Natural killer cell (primary cell): ENCODE measurements around the gene HBEGF. TPM values are rescaled to one million over a fixed set of nuclear protein-coding genes. Genes with fewer than 3 reads are reported as not detected.

Experiments
- ATAC-seq, 3 donors: fragments of 150-1000 bp in 2 of 3; fragments of 200-7000 bp in 1 of 3; cut with Tn5 transposase; 1 replicate in 1 of 3; 2 replicates in 2 of 3; pipeline ENCODE4 v1.10.0; 2021; ENCODE audit warnings: mild to moderate bottlenecking in 2 of 3, moderate library complexity in 2 of 3
- DNase-seq, 2 donors: peaks; one replicate each; pipeline versions ENCODE4 v3.0.0 to v3.0.0-alpha.2; 2013 to 2021; ENCODE audit warnings: mixed read lengths in 1 of 2
- H3K27ac ChIP-seq: one replicate; pipeline ENCODE4 v1.5.1; 2013; ENCODE audit warnings: mild to moderate bottlenecking, low read length
- H3K27me3 ChIP-seq: one replicate; pipeline ENCODE4 v1.6.1; 2013; ENCODE audit warnings: low read length; ENCODE audit not compliant: control insufficient read depth, insufficient read depth
- H3K36me3 ChIP-seq: one replicate; pipeline ENCODE4 v1.6.1; 2013; ENCODE audit warnings: low read length; ENCODE audit not compliant: control insufficient read depth, insufficient read depth
- H3K4me1 ChIP-seq: one replicate; pipeline ENCODE4 v1.6.1; 2013; ENCODE audit warnings: low read length; ENCODE audit not compliant: control insufficient read depth, insufficient read depth
- H3K4me3 ChIP-seq: one replicate; pipeline ENCODE4 v1.5.1; 2013; ENCODE audit warnings: low read length
- H3K9me3 ChIP-seq: one replicate; pipeline ENCODE4 v1.6.1; 2013; ENCODE audit warnings: low read length; ENCODE audit not compliant: control insufficient read depth, insufficient read depth
- H3K27ac Mint-ChIP-seq, 2 donors: one replicate each; pipeline ENCODE4 v1.8.0; 2022; ENCODE audit warnings: mild to moderate bottlenecking in 2 of 2, mixed read lengths in 2 of 2, moderate library complexity in 1 of 2
- H3K27me3 Mint-ChIP-seq, 2 donors: one replicate each; pipeline ENCODE4 v1.8.0; 2022; ENCODE audit warnings: low read depth in 2 of 2, mixed read lengths in 2 of 2
- H3K36me3 Mint-ChIP-seq: one replicate; pipeline ENCODE4 v1.8.0; 2022; ENCODE audit warnings: mixed read lengths
- H3K4me1 Mint-ChIP-seq, 2 donors: one replicate each; pipeline ENCODE4 v1.8.0; 2022; ENCODE audit warnings: mixed read lengths in 2 of 2
- H3K4me3 Mint-ChIP-seq: one replicate; pipeline ENCODE4 v1.8.0; 2022; ENCODE audit warnings: mild to moderate bottlenecking, moderate library complexity, mixed read lengths
- H3K9me3 Mint-ChIP-seq, 2 donors: one replicate each; pipeline ENCODE4 v1.8.0; 2022; ENCODE audit warnings: mixed read lengths in 2 of 2
- CTCF ChIP-seq: fragments of 200-600 bp; IDR thresholded peaks from one replicate; pipeline ENCODE4 v1.8.0; 2022; ENCODE audit warnings: antibody characterized with exemption
- WGBS: methylation state at CpG from one replicate; pipeline ENCODE4 v1.1.7; 2013; ENCODE audit warnings: missing lambda C conversion rate; ENCODE audit not compliant: insufficient coverage; 5-methylcytosine and 5-hydroxymethylcytosine counted together
- intact Hi-C: fragments of 100-400 bp; cut with micrococcal nuclease; formaldehyde crosslinking; loops from one replicate; pipeline ENCODE4 v1.14.2; 2022
- total RNA-seq, 4 donors: library from RNA; stranded (reverse); fragments of 120-200 nt in 1 of 4; gene quantifications; one replicate each; pipeline versions ENCODE4 v1.2.3 to v1.2.4, GENCODE V29; 2013 to 2022

The HBEGF gene
- total RNA-seq, 3 donors from 2014 or later (not counting 1 experiment from before 2014, with no cell fraction given) = 5.1 to 9.9 (median 7.8) TPM

DNA sequence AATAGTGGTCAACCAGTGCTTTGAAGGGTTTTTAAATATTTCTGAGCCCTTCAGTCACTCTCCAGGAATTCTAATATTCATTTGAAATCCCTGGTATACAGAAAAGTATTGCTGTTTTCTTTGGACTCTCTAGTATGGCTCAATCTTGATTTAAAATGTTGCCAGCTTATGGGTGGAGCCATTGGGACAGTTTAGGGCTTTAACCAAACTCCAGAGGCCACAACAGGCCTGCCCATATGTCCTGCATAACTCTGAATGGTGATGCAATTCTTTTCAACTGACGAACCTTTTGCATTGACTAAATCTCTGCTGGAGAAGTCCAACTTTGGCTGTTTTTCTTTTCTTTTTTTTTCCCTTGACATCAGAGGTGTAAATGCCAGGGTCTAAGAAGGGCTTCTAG is 44.9 kb upstream of the HBEGF start:
- Histone ChIP-seq H3K27me3 (no peaks in the 10 kb centered on the region), H3K36me3 (peaks cover 6% of the 10 kb centered on the region), H3K27ac (no peak overlapping the region), H3K4me3 (no peak overlapping the region), H3K4me1 (no peaks in the 10 kb centered on the region), H3K9me3 (no peaks in the 10 kb centered on the region)
- H3K27me3 Mint-ChIP-seq = no peaks in the 10 kb centered on the region
- no peaks in the 10 kb centered on the region for H3K36me3 Mint-ChIP-seq
- H3K4me3 Mint-ChIP-seq = no peak overlapping the region
- no peak for TF ChIP-seq CTCF
- intact Hi-C loops = no loop called here
- H3K4me1 Mint-ChIP-seq = no peaks in the 10 kb centered on the region
- ATAC-seq (no peak), DNase-seq (no peak)
- no peaks in the 10 kb centered on the region for H3K9me3 Mint-ChIP-seq
- no peak overlapping the region for H3K27ac Mint-ChIP-seq
- 88% methylated on average over 1 of the region's 1 CpG for WGBS

DNA sequence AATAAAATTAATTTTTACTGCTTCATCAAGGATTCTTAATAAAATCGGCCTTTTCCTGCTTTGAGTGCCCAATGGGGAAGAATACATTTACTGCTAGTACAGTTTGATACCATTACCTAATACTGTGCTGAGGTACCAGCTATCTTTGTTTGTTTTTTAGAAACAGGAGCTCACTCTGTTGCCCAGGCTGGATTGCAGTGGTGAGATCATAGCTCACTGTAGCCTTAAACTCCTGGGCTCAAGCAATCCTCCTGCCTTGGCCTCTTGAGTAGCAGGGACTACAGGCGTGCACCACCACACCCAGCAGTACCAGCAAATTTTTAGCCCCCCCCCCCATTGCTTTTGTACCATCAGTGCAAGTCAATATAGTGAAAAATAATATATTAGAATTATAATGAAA is 41.6 kb upstream of the HBEGF start:
- no peaks in the 10 kb centered on the region for H3K9me3 Mint-ChIP-seq
- Histone ChIP-seq H3K9me3 (no peaks in the 10 kb centered on the region), H3K4me3 (no peak overlapping the region), H3K36me3 (peaks cover 2% of the 10 kb centered on the region), H3K4me1 (no peaks in the 10 kb centered on the region), H3K27me3 (no peaks in the 10 kb centered on the region), H3K27ac (no peak overlapping the region)
- H3K4me1 Mint-ChIP-seq = no peaks in the 10 kb centered on the region
- H3K4me3 Mint-ChIP-seq = no peak overlapping the region
- no peak for TF ChIP-seq CTCF
- intact Hi-C loops = no loop called here
- WGBS = 78% methylated on average over 1 of the region's 2 CpGs
- ATAC-seq (no peak), DNase-seq (no peak)
- no peak overlapping the region for H3K27ac Mint-ChIP-seq
- no peaks in the 10 kb centered on the region for H3K36me3 Mint-ChIP-seq
- H3K27me3 Mint-ChIP-seq = no peaks in the 10 kb centered on the region

DNA sequence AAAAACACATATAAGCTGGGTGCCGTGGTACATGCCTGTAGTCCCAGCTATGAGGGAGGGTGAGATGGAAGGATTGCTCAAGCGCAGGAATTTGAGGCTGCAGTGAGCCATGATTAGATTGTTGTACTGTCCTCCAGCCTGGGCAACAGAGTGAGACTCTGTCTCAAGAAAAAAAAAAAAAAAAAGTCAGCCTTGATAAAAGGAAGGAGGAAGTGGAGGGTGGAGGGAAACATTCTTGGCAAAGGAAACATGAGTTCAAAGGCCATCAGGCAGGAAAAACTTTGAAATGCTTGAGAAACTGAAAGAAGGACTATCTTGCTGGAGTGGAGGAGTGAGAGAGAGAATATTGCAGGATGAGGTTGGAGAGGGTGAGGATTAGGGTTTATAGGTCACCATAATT is 36.9 kb upstream of the HBEGF start:
- Mint-ChIP-seq H3K9me3 (no peaks in the 10 kb centered on the region), H3K27me3 (no peaks in the 10 kb centered on the region), H3K27ac (no peak overlapping the region), H3K4me1 (no peaks in the 10 kb centered on the region), H3K36me3 (no peaks in the 10 kb centered on the region), H3K4me3 (no peak overlapping the region)
- no peak overlapping the region for H3K27ac ChIP-seq
- 88% methylated on average over 2 of the region's 2 CpGs for WGBS
- H3K36me3 ChIP-seq = no peaks in the 10 kb centered on the region
- no peak for TF ChIP-seq CTCF
- intact Hi-C loops = no loop called here
- H3K9me3 ChIP-seq = no peaks in the 10 kb centered on the region
- H3K4me3 ChIP-seq = no peak overlapping the region
- no peak for ATAC-seq
- no peak for DNase-seq
- no peaks in the 10 kb centered on the region for H3K4me1 ChIP-seq
- no peaks in the 10 kb centered on the region for H3K27me3 ChIP-seq

DNA sequence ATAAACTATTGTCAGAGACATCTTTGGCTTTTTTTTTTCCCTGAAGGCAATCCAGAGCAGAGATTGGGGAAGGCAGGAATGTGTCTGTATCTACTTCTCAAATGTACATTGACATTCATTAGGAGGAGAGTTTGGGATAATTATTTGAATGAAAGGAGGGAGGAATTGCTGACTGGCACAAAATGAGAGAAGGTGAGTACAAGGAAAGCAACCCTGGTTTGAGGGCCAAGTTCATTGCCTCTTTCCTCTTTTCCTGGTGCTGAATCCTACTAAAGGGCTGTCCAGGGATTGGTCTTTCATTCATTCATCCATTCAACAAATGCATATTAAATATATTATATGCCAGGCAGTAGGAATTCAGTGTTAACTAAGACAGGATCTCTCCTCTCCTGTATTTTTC is 36.5 kb upstream of the HBEGF start:
- no peak for DNase-seq
- Histone ChIP-seq H3K27me3 (no peaks in the 10 kb centered on the region), H3K36me3 (no peaks in the 10 kb centered on the region), H3K4me1 (no peaks in the 10 kb centered on the region), H3K4me3 (no peak overlapping the region), H3K27ac (no peak overlapping the region), H3K9me3 (no peaks in the 10 kb centered on the region)
- no peak for ATAC-seq
- intact Hi-C loops = no loop called here
- no peaks in the 10 kb centered on the region for H3K4me1 Mint-ChIP-seq
- no peaks in the 10 kb centered on the region for H3K36me3 Mint-ChIP-seq
- H3K27me3 Mint-ChIP-seq = no peaks in the 10 kb centered on the region
- H3K9me3 Mint-ChIP-seq = no peaks in the 10 kb centered on the region
- no peak overlapping the region for H3K27ac Mint-ChIP-seq
- no peak for TF ChIP-seq CTCF
- H3K4me3 Mint-ChIP-seq = no peak overlapping the region
